Tibial artery (tissue), 4 donors: Measurements from ENCODE around the gene IYD.
"Not testable (repeated sequence)": the region's sequence is repeated elsewhere in the genome, so short reads cannot be mapped to it uniquely, and the experiment has no call there.

Source experiments
- DNase-seq, 2 donors: peaks; one replicate each; pipeline ENCODE4 v3.0.0-alpha.2; 2019
- H3K27ac ChIP-seq, 2 donors: fragments of 200-600 bp; sonication (generic) in 1 of 2; 1 replicate in 1 of 2; 2 replicates in 1 of 2; pipeline ENCODE4 v1.5.1; 2018 to 2019; ENCODE audit warnings: mild to moderate bottlenecking in 1 of 2
- H3K27me3 ChIP-seq, 2 donors: fragments of 200-600 bp; sonication (generic) in 1 of 2; one replicate each; pipeline versions ENCODE4 v1.5.1 to v1.6.0; 2016 to 2019
- H3K36me3 ChIP-seq, 3 donors: fragments of 200-600 bp; sonication (generic) in 2 of 3; one replicate each; pipeline ENCODE4 v1.5.1; 2016 to 2019; ENCODE audit warnings: mild to moderate bottlenecking in 2 of 3
- H3K4me1 ChIP-seq, 4 donors: fragments of 200-600 bp; sonication (generic) in 2 of 4; 1 replicate in 3 of 4; 2 replicates in 1 of 4; pipeline ENCODE4 v1.5.1; 2016 to 2019
- H3K4me3 ChIP-seq, 2 donors: fragments of 200-600 bp; sonication (generic) in 1 of 2; 1 replicate in 1 of 2; 2 replicates in 1 of 2; pipeline ENCODE4 v1.5.1; 2018 to 2019; ENCODE audit warnings: mild to moderate bottlenecking in 2 of 2
- H3K9me3 ChIP-seq, 3 donors: fragments of 200-600 bp; sonication (generic) in 1 of 3; one replicate each; pipeline ENCODE4 v1.5.1; 2016 to 2019
- intact Hi-C: fragments of 100-400 bp; cut with DNase I; formaldehyde crosslinking; loops from one replicate; pipeline ENCODE4 v1.15.0; 2023; ENCODE audit warnings: low total_unique reads
- TF ChIP-seq, protein P1 (sequence below), 2 experiments: fragments of 200-600 bp in 1 of 2; fragments of 450-650 bp in 1 of 2; IDR thresholded peaks; one replicate each; pipeline ENCODE4 v1.5.1; 2017 to 2019; ENCODE audit warnings: antibody characterized with exemption in 2 of 2, mild to moderate bottlenecking in 1 of 2, moderate library complexity in 1 of 2

The IYD gene

DNA sequence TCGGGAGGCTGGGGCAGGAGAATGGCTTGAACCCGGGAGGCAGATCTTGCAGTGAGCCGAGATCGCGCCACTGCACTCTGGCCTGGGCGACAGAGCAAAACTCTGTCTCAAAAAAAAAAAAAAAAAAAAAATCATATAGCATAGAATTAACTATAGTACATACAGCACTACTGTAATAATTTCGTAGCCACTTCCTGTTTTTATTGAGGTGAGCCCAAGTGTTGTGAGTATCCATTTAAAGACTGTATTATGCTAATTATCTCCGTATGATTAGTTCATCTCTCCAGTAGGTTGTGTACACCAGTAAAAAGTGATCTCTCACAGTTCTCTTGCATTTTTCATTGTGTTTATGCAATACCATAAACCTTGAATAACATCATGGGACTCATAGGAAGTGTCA lies 70.6 kb downstream of the IYD start:
- no peaks in the 10 kb centered on the region for H3K36me3 ChIP-seq
- H3K27ac ChIP-seq, result no peak overlapping the region
- no peak for DNase-seq
- H3K4me1 ChIP-seq, result no peaks in the 10 kb centered on the region
- no peak overlapping the region for H3K4me3 ChIP-seq
- no peaks in the 10 kb centered on the region for H3K9me3 ChIP-seq
- H3K27me3 ChIP-seq, result no peaks in the 10 kb centered on the region
- intact Hi-C loops, result no loop called here
- TF ChIP-seq, protein P1, sequence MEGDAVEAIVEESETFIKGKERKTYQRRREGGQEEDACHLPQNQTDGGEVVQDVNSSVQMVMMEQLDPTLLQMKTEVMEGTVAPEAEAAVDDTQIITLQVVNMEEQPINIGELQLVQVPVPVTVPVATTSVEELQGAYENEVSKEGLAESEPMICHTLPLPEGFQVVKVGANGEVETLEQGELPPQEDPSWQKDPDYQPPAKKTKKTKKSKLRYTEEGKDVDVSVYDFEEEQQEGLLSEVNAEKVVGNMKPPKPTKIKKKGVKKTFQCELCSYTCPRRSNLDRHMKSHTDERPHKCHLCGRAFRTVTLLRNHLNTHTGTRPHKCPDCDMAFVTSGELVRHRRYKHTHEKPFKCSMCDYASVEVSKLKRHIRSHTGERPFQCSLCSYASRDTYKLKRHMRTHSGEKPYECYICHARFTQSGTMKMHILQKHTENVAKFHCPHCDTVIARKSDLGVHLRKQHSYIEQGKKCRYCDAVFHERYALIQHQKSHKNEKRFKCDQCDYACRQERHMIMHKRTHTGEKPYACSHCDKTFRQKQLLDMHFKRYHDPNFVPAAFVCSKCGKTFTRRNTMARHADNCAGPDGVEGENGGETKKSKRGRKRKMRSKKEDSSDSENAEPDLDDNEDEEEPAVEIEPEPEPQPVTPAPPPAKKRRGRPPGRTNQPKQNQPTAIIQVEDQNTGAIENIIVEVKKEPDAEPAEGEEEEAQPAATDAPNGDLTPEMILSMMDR (IDR thresholded peaks at IDR 0.05), result no peak

DNA sequence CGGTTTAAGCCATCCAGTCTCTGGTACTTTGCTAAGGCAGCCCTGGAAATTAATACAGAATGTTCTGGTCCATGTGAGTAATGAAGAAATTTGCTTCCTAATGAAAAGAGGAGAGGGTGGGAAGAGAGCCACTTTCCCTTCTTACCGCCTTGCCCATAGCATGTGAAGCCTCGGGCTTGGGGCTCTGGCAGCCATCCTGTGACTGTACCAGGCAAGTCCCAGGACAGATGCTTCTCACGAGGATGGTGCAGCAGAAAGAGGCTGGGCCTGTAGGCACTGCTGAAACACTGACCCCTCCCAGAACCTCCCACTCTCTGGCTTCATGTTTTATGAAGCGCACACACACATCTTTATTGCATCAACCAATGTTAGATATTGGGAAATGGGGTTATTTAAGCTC lies 74.8 kb downstream of the IYD start:
- H3K27ac ChIP-seq, result no peak overlapping the region
- no peaks in the 10 kb centered on the region for H3K4me1 ChIP-seq
- H3K4me3 ChIP-seq, result no peak overlapping the region
- no peaks in the 10 kb centered on the region for H3K36me3 ChIP-seq
- intact Hi-C loops, result no loop called here
- DNase-seq, result no peak
- TF ChIP-seq, protein P1 (IDR thresholded peaks at IDR 0.05), result no peak
- H3K27me3 ChIP-seq, result no peaks in the 10 kb centered on the region
- H3K9me3 ChIP-seq, result no peaks in the 10 kb centered on the region

DNA sequence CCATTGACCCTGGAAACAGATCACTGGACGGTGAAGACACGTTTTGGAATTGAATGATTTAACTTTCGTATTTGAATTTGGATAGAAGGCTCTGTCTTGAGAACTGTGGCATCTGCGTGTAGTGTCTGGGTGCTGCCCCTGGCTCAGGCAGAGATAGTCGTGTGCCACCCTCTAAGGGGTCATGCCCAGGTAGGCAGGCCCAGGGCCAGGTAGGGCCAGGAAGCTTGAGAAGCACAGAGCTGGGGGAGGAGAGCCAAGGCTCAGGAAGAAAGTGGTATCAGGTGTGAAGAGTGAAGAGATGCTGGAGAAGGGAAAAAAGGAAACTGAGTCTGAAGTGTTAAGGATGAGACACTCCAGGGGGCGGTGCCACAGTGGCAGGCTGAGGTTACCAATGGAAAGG lies 75.5 kb downstream of the IYD start:
- DNase-seq, result no peak
- H3K9me3 ChIP-seq, result no peaks in the 10 kb centered on the region
- intact Hi-C loops, result no loop called here
- no peaks in the 10 kb centered on the region for H3K4me1 ChIP-seq
- H3K27ac ChIP-seq, result no peak overlapping the region
- H3K27me3 ChIP-seq, result no peaks in the 10 kb centered on the region
- TF ChIP-seq, protein P1 (IDR thresholded peaks at IDR 0.05), result no peak
- H3K36me3 ChIP-seq, result no peaks in the 10 kb centered on the region
- H3K4me3 ChIP-seq, result no peak overlapping the region

DNA sequence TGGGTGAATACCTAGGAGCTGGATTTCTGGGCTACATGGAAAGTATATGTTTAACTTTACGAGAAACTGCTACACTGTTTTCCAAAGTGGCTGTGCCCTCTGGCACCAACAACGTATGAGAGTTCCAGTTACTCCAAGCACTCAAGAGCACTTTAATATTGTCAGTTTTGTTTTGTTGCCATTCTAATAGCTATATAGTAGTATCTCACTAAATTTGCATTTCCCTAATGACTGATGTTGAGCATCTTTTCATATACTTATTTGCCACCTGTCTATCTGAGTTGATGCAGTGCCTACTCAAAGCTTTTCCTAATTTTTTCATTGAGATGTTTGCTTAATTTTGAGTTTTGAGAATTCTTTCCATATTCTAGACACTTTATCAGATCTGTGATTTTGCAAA lies 76.7 kb downstream of the IYD start:
- Histone ChIP-seq H3K9me3 (no peaks in the 10 kb centered on the region), H3K27ac (no peak overlapping the region), H3K4me1 (no peaks in the 10 kb centered on the region), H3K27me3 (no peaks in the 10 kb centered on the region), H3K4me3 (no peak overlapping the region), H3K36me3 (no peaks in the 10 kb centered on the region)
- DNase-seq, result no peak
- TF ChIP-seq, protein P1 (IDR thresholded peaks at IDR 0.05), result no peak
- intact Hi-C loops, result no loop called here

DNA sequence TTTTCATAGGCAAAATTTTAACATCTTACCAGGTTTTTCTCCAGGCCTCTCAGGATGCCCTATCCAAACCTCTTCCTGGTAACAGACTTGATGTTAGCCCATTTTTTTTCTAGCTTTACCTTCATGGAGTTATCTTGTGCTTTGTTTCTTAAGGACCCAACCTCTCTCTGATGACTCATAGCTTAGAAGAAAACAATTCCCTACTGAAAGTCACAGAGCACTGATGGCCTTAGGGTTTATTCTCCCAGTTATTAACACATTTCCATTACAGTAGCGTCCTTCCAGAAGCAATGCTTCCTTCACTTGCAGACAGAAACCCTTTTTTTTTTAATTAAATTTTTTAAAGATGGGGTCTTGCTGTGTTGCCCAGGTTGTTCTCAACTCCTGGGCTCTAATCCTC lies 79.4 kb downstream of the IYD start:
- H3K9me3 ChIP-seq, result no peaks in the 10 kb centered on the region
- intact Hi-C loops, result no loop called here
- no peaks in the 10 kb centered on the region for H3K4me1 ChIP-seq
- H3K4me3 ChIP-seq, result no peak overlapping the region
- TF ChIP-seq, protein P1 (IDR thresholded peaks at IDR 0.05), result no peak
- H3K27me3 ChIP-seq, result no peaks in the 10 kb centered on the region
- no peak for DNase-seq
- H3K27ac ChIP-seq, result no peak overlapping the region
- H3K36me3 ChIP-seq, result no peaks in the 10 kb centered on the region

DNA sequence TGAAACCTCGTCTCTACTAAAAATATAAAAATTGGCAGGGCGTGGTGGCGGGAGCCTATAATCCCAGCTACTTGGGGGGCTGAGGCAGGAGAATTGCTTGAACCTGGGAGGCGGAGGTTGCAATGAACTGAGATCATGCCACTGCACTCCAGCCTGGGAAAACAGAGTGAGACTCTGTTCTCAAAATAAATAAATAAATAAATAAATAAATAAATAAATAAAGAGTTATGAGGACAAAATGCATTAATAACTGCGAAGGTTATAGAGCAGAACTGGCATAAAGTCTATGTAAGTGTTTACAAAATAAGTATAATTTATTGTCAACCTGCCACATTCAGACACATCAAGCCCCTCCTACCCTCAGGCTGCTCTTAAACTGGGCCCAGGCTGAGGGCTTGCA lies 80.2 kb downstream of the IYD start:
- H3K27me3 ChIP-seq, H3K36me3 ChIP-seq, H3K9me3 ChIP-seq, DNase-seq, intact Hi-C loops, H3K4me3 ChIP-seq, H3K27ac ChIP-seq, H3K4me1 ChIP-seq: not testable (repeated sequence)
